Central memory CD4-positive, alpha-beta T cell (primary cell): ENCODE results near the gene RNF217.
"Not testable (repeated sequence)": the region's sequence is repeated elsewhere in the genome, so short reads cannot be mapped to it uniquely, and the experiment has no call there.

ENCODE experiments used
- DNase-seq: peaks from one replicate; pipeline ENCODE4 v3.0.0; 2022

Gene RNF217

DNA sequence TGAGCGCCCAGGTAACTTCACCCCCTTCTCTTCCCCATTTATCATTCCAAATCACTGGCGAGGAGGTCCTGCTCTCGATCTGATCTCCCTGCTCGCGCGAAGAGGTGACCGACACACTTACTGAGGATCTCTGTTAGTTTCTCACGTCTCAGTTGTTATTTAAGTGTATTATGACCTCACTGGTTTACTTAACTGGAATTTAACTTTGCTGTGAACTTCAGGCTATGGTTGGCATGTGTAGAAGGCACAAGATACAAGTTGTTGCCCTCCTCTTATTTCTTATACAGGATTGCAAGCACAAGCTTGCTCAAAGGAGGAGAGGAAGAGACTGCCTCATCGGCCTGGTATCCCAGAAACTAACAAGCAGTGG, 1.2 kb downstream of the RNF217 start:
- DNase-seq: no peak

DNA sequence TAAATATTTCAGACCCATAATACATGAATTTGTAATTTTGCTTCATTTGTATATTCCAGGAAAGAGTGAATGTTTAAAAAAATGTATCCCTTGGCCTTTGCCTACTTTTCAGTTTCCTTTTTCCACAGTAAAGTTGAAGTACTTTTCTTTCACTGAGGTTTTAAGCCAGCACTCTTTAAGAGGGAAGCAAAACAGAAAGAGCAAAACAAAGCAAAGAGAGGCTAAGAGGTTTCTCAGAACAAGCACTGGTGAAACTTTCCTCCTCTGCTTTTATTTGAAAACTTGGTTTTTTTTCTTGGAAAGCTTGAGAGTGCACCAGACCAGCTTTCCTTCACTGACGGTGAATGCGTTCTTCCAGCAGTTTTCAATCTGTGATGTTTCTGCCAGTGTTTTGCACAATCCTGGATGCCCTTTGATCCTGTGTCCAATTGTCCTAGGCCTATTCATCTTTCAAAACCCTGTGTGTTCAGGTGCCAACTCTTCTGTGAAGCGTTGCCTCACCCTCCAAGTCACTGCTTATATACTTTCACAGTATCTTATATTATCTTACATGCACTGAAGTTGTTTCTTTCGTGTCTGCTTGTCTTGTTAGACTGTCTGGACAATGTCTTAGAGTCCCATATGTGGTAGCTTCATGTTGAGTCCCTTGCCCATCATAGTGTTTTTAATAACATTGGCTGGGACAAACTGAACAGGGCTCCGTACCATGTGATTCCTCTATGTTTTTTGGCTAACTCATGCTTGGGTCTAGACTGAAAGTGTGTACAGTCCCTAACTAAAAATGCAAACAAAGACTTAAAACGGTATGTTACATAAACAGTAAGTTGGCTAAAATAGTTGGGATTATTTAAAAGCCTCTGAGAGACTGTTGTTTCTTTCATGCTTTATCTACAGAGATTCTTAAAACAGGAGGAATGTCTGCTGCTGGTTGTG, 1.9 kb downstream of the RNF217 start:
- no peak for DNase-seq

DNA sequence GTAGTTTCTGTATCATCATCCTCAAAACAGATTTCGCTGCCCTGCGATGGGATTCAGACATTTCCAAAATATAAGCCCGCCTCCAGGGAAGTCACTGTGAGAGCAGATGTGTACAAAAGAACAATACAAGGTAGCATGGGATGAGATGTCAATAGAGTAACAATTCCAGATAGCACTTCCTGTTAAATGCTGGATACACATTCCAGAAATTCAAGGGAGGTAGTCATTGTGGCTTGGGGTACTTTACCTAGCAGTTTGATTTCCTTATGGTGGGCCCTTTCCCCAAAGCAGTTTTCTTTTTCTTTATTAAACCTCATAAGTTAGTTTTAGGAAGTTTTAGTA, 2.5 kb downstream of the RNF217 start:
- no peak for DNase-seq

DNA sequence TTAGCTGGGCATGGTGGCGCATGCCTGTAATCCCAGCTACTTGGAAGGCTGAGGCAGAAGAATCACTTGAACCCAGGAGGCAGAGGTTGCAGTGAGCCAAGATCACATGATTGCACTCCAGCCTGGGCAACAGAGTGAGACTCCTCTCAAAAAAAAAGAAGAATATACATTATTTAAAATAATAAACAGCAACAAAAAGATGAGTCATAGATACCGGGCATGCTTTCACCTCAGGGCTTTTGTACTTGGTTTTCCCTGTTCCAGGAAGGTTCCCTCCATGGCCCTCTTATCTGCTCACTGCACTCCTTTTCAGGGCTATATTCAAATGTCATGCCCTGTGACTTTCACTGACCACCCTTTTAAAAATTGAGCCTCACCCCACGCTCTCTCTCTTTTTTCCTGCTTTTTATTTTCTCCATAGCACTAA, 3.2 kb downstream of the RNF217 start:
- not testable (repeated sequence) for DNase-seq

DNA sequence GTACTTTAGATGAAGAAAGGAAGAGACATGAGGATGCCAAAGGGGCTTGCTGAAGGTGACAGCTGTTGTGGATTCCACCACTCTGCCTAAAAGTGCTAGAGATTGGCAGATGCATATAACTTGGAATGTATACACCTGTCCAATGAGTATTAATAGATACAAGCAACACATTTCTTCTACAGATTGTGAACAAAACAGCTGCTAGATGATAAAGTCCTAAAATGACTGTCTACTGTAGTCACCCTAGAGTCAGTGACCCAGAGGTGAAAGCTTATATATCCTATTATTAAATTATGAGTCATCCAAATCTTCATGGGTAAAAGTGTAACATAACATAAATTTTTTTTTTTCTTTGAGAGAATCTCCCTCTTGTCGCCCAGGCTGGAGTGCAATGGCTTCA, 5.2 kb downstream of the RNF217 start:
- DNase-seq: no peak

DNA sequence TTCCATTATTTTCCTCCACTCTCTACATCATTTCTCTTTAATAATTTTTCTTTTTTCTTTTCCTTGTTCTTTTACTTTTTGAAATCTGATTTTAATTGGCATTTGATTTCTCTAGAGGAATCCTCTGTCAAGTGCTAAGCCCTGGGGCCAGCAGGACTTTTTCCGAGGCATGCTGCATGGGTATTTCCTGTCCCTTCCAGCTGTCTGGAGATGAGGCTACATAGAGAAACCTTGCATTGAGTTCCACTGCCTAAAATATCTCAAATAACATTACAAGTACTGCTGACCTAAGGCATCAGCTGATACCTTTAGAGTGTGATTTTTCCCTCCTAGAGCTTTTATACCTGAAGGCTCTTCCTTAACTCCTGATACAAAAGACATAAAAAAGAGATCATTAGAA, 6.2 kb downstream of the RNF217 start:
- DNase-seq: no peak

DNA sequence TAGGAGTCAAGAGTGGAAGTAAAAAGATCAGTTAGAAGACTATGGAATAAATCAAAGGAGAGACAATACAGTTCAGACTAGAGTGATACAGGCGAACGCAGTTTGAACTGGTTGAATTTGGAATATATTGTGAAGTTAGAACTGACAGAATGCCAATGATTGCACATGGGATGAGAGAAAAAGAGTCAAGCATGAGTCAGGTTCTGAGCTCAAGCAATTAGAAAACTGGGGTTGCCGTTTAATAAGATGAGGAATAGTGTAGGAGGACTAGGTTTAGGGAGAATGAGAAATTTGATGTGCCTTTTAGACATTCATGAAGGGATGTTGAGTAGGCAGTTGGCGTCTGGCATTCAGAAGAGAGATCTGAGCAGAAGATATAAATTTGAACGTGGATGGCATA, 8.0 kb downstream of the RNF217 start:
- DNase-seq: no peak

DNA sequence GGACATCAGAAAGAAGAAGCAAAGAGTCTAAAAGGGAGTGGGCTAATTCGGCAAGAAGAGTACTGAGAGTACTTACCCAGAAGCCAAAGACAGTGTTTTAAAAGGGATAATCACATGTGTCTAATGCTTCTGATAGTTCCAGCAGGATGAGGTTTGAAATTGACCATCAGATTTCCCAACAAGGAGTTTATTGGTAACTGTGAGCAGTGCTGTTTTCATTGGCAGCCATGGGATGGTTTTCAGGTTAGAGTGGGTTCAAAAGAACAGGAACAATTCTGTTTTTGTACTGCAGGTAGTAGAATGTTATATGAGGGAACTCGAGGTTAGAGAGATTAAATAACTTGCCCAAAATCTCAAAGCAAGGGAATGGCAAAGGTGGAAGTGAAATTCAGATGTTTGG, 8.5 kb downstream of the RNF217 start:
- no peak for DNase-seq

DNA sequence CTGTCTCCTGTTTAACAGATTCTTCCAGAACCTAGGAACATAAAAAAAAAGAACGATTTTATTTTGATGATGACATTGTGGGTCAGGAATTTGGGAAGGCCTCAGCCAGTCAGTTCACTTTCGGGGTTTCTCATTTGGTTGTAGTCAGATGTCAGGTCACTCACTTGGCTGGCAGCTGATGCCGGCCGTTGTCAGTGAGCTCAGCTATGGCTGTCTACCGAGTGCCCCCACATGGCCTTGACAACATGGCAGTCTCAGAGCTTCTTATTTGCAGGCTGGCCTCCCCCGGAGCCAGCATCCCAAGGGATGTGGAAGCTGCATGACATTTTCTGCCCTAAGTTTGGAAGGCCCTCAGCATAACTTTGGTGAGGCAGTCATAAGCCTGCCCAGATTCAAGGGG, 11.5 kb downstream of the RNF217 start:
- DNase-seq: no peak

DNA sequence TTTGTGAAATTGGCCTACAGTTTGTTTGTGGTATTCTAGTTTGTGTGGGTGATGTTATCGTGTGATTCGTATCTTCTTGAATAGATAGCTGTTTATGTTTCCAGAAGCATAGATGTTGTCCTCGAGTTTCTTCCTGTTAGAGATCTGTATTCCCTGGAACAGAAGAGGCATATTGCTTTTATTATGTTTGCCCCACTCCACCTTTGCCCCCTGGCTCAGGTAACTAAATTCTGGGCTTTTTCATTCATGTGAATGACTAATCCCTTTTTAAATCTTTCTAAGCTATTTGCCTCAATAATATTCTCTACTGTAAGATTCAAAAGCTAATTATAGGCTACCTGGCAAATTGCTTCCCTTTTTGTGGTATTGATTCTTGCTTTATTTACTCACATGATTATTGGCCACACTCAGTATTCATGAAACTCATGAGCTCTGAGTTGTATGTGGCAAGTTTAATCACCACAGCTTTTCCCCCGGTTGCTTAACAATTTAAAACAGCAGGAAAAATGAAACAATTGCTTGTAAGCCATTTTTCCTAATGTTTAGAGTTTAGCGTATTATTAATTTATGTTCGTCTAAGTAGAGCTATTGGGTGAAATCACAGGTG, 12.6 kb downstream of the RNF217 start:
- no peak for DNase-seq

DNA sequence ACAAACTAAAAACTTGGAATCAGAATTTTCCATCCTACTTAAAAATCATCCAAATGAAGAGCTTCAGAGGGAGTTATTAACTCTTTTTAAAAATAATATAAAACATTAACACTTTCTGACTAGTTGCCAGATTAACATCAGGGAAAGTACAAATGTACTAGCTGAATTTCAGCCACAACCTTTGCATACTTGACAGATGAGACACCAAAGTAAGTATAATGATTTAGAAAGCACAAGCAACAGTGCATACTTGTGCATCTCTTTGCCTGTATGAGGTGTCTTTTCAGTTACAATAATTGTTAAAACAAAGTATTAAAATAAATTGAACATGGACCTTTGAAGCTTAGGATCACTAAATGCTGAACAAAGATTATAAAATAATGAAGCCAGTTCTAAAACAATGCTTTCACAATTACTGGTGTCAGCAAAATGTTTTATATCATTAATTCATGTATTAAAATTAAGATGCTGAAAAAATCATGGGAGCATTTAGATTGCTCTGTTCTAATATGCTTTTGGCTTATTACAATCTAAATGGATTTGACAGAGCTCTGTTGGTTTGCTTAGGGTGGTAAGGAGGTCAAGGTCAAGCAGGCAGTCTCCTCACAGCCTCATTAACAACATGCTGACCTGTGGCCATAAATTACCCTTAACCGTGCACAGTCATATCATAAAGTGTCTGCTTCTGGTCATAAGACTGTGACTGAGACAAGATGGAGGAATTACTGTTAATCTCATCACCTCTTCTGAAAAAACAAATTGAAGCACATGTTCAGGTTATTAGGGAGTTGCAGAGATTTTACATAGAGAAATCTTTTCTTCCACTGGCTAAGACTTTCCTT, 15.1 kb downstream of the RNF217 start:
- DNase-seq: no peak

DNA sequence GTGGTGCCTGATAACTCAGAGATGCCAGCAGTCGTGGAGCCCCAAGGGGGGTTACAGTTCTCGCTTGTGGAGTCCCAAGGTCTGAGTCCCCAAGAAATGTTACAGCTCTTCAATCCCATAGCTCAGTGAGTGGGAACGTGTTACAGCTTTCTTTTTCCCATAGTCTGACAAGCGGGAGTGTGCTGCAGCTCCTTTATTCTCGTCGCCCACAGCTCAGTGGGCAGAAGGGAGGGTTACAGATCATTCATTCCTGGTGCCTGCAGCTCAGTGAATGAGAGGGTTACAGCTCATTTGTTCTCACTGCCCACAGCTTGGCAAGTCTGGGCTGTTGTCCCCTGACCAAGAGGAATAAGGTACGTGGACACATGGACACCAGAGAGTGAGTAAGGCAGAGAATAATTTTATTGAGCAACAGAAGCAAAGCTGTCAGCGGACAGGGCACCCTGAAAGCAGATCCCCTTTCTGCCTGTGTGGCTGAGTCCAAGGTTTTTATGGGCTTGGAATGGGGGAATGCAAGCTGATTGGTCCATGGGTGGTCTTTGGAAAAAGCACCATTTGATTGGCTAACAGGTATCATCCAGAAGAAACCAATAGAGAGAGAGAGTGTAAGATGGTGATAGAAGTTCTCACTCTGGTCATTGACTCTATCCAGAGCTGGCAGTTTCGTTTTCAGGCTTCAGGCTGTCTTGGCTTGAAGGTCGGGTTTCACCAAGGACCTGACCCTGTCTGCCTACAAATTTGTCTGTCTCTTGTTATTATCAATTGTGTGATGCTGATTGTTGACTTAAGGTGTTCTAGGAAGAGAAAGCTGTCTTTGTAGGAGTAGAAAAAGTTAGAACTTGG, 16.4 kb downstream of the RNF217 start:
- no peak for DNase-seq

DNA sequence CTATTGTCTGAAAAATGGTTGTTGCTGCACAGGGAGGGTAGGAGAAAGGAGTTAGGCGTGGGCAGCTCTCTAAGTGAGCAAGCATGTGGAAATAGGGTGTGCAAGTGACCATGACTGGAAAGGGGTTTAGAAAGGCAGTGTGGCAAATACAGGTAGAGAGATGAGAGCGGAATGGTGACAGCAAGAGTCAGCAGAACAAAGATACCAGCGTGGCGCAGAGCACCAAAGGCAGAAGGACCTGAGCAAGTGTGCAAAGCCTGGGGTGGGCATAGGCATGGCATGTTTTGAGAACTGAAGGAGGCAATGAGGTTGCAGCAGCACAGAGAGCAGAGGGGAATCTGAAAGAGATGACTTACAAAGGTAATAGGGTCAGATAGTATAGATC, 17.0 kb downstream of the RNF217 start:
- no peak for DNase-seq

DNA sequence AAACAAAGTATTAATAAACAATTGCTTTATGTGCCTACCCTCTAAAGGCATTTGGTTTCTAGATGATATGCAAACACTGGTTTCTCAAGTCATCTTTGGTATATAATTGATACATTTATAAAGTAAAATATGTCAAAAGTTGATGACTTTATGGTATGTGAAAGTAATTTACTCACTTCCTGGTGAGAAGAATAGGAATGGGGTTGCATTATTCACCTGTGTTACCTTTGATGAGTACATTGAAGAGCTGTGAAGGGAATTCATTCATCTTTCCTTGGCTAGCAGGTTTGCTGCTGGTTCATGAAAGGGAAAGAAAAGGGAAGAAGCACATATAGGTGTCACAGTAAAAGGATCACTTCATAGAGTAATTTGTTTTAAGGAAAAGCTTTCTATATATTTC, 20.4 kb downstream of the RNF217 start:
- DNase-seq: no peak

DNA sequence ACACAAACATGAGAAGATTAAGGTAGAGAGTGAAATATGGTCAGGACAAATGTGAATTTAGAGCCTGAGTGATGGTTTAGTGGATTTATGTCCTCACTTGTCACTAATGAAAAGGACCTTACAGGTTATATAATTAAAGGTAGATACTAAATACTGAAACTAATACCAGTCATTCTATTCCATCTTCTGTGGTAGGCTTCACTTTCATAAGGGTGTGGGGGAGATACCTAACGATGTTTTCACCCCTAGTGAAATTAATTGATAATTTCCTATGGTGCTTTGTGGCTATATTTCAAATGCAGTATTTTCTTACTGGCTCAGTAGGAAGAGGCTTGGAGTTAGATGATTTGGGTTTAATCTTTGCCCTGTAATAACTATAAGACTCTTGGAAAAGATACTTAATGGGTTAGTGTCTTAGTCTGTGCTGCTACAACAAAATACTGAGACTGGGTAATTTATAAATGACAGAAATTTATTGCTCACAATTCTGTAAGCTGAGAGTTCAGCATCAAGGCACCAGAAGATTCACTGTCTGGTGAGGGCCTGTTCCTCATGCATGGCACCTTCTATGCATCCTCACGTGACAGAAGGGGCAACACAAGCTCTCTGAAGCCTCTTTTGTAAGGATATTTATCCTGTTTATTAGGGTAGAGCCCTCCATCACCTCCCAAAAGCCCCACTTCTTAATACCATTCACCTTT, 21.3 kb downstream of the RNF217 start:
- DNase-seq: no peak

DNA sequence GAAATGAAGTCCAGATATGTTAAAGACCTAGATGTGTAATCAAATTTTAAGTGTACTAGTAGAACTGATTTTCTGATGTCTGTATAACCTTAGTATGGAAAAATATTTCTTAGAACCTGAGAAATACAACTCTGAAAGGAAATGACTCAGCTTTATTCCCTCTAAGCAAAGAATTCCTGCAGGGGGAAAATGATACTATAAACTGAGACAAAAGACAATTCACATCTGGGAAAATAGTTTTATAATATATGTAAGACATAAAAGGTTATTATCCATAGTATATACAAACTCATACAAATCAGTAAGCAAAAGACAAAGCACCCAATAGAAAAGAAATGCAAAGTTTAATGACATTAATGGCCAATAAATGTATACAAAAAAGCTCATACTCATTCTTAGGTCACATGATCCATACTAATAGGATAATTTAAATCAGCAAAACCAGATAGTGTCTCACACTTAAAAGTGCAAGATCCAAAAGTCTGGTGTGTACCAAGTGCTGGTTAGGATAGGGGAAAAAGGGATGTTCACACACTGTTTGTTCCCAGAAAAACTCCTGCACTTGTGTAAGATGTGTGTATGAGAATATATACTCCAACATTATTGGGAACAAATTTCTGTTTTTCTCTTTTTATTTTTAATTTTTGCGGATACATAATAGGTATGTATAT, 22.6 kb downstream of the RNF217 start:
- DNase-seq: no peak

DNA sequence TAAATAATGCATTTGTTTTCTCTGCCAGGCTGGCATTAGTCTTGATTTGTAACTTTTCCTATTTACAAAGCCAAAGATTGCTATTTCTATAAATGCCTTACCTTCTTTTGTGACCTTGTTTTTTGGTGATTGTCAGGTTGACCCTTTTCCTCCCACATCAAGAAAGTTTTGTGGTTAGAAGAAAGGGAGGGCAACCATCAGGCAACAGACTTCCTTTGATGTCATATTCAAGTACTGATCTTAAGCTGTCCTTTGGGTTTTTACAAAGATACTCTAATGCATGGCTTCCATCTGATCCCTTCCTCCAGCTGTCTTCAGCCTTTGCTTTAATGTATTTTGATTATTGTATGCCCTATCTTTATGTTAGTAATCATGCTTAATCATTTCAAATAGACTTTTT, 23.9 kb downstream of the RNF217 start:
- no peak for DNase-seq

DNA sequence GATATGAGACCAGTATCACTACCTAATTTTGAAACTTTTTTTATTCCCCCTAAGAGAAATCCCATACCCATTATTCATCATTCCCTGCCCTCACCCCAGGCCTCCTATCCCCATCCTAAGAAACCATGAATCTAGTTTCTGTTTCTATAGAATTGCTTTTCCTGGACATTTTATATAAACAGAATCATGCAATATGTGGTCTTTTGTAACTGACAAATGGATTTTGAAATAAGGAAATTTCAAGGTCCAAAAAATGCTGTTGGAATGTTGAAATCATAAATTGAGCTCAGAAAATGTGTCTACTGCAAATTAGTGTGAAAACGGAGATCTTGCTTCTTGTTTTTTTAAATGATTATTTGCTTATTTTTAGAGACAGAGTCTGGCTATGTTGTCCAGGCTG, 25.1 kb downstream of the RNF217 start:
- DNase-seq: no peak

DNA sequence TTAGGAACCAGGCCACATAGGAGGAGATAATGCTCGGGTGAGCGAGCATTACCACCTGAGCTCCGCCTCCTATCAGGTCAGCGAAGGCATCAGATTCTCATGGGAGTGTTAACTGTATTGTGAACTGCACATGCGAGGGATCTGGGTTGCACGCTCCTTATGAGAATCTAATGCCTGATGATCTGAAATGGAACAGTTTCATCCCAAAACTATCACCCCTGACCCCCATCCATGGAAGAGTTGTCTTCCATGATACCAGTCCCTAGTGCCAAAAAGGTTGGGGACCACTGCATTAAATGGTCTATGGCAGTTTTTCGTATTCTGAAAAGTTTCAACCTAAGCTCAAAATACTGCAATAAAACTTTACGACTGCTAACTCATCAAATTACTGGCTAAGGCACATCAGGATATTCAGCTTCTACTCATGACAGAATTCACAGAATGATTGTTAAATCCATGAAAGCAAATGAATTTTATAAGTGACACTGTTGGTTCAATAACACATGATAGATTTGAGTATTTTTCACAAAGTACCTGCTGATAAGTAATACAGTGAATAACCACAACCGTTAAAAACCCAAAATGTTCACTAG, 25.9 kb downstream of the RNF217 start:
- no peak for DNase-seq

DNA sequence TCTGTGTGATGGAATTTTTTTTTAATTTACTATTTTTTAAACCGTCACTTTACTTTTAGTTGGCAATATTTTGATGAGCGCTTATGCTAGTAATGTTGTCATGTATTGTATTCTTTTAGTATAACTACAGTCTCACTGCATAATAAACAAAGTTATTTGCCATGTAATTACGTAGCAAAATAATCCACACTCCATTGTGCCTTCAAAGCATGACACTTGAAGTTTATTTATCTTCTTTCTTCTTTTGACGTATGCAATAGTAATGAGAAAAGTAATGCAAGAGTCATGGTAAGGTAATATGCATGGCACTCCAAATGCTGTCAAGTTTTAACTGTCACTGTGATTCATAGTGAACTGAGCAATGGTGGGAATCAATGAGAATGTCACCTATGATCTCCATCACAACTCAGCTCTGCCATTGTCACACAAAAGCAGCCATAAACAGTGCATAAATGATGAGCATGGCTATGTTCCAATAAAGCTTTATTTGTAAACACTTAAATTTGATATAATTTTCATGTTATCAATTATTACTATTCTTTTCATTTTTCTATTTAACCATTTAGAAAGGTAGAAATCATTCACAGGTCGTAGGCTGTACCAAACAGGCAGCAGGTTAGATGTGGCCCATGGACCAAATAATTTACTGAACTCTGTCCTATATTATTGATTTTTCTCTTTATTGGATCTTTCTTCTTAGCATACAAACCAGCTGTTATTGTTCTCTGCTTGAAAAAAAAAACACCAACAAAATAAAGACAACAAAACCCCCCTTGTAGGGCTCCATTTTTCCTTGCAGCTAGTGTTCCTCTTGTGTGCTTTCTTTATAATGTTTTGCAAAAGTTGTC, 27.1 kb downstream of the RNF217 start:
- DNase-seq: no peak
